Fibroblast of villous mesenchyme (primary cell): ENCODE results near the gene ALK. TPM values are rescaled to one million over a fixed set of nuclear protein-coding genes. Genes with fewer than 3 reads are reported as not detected.
A peak's percentile ranks its signal among the peaks of the same experiment; 100 is the strongest.

Source experiments
- DNase-seq: peaks from one replicate; pipeline ENCODE4 v3.0.0-alpha.2; 2010; ENCODE audit warnings: low read depth
- H3K4me3 ChIP-seq: 2 replicates; pipeline ENCODE4 v1.5.1; 2011; ENCODE audit warnings: low read depth, mild to moderate bottlenecking, low read length
- CTCF ChIP-seq: IDR thresholded peaks from 2 replicates; pipeline ENCODE4 v1.5.1; 2012; ENCODE audit warnings: low read depth, mild to moderate bottlenecking, low read length; ENCODE audit not compliant: insufficient read depth
- total RNA-seq: library from RNA; depleted of rRNA; stranded (reverse); fragments of >200 nt; gene quantifications from 2 replicates; pipeline ENCODE4 v1.2.3, GENCODE V29; 2012

ALK gene
- total RNA-seq, 1 donor, result not detected

- no peak for DNase-seq
- no peak overlapping the region for H3K4me3 ChIP-seq
- TF ChIP-seq CTCF, result no peak
Measured at GRCh38 chr2:29629495-29629894, 291.9 kb downstream of the ALK start.

- TF ChIP-seq CTCF, result no peak
- no peak overlapping the region for H3K4me3 ChIP-seq
- no peak for DNase-seq
Measured at GRCh38 chr2:29628862-29629261, 292.5 kb downstream of the ALK start.

GRCh38 chr2:29628108-29628745 lies 293.2 kb downstream of the ALK start:
- no peak overlapping the region for H3K4me3 ChIP-seq
- TF ChIP-seq CTCF, result no peak
- peak; percentile 7 for DNase-seq

- peak; percentile 48 for DNase-seq
- TF ChIP-seq CTCF, result no peak
- H3K4me3 ChIP-seq, result no peak overlapping the region
Measured at GRCh38 chr2:29627279-29627711, 294.1 kb downstream of the ALK start.

GRCh38 chr2:29620890-29621289 lies 300.5 kb downstream of the ALK start:
- TF ChIP-seq CTCF, result no peak
- no peak for DNase-seq
- H3K4me3 ChIP-seq, result no peak overlapping the region

GRCh38 chr2:29619689-29620088 lies 301.7 kb downstream of the ALK start:
- TF ChIP-seq CTCF, result no peak
- no peak overlapping the region for H3K4me3 ChIP-seq
- no peak for DNase-seq

GRCh38 chr2:29618024-29618423 lies 303.4 kb downstream of the ALK start:
- no peak overlapping the region for H3K4me3 ChIP-seq
- TF ChIP-seq CTCF, result no peak
- DNase-seq, result no peak
